ENCODE results near the gene ERICH6.
A peak's percentile ranks its signal among the peaks of the same experiment; 100 is the strongest.
"Not testable (repeated sequence)": the region's sequence is repeated elsewhere in the genome, so short reads cannot be mapped to it uniquely, and the experiment has no call there.

ERICH6 gene

GRCh38 chr3:150681057-150681456 is 22.7 kb downstream of the ERICH6 start:
- DNase-seq, result no peak

DNA sequence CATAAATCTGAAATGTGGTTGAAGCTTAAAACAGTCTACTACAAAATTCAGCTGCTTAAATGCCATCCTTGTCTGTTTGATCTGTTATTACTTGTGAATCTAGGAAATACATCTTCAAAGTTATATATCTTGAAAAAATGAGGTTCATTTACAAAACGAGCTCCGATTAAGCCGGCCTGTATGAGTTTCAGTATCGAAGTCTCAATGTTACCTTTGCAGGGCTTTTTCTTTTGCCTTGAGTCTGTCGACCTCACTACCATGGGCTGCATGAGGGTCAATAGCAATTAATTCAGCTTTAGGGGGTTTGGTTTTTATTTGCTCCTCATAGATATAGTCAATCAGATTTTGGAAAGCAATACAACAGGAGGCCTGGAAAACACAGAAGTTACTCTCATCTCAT is 23.2 kb downstream of the ERICH6 start:
- DNase-seq, result no peak

DNA sequence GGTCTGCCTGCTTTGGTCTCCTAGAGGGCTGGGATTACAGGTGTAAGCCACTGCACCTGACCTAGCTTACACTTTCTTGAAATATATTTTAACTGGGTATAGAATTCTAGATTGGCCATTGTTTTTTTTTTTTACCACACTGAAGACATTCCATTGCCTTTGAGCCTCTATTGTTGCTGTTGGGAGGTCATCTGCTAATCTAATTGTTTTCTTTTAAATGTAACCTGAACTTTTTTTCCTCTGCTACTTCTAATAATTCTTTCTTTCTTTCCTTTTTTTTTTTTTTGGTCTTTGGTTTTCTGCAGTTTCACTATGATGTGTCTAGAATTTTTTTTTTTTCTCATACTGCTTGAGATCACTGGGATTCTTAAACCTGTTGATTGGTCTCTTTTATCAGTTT is 28.1 kb downstream of the ERICH6 start:
- no peak for DNase-seq

- no peak for DNase-seq
Measured at GRCh38 chr3:150673966-150674365, 29.8 kb downstream of the ERICH6 start.

- DNase-seq, result no peak
Measured at GRCh38 chr3:150666167-150666566, 37.6 kb downstream of the ERICH6 start.

DNA sequence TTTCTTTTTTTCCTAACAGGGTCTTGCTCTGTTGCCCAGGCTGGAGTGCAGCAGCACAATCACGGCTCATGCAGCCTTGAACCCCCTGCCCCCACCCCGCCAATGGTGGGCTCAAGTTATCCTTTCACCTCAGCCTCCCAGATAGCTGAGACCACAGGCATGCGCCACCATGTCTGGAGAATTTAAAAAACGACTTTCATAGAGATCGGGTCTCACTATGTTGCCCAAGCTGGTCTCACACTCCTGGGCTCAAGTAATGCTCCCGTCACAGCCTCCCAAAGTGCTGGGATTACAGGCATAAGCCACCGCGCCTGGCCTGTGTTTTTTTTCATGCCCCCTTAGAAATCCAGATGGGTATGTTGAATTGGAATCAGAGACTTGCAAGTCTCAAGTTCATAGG is 40.3 kb downstream of the ERICH6 start:
- DNase-seq, result no peak

DNA sequence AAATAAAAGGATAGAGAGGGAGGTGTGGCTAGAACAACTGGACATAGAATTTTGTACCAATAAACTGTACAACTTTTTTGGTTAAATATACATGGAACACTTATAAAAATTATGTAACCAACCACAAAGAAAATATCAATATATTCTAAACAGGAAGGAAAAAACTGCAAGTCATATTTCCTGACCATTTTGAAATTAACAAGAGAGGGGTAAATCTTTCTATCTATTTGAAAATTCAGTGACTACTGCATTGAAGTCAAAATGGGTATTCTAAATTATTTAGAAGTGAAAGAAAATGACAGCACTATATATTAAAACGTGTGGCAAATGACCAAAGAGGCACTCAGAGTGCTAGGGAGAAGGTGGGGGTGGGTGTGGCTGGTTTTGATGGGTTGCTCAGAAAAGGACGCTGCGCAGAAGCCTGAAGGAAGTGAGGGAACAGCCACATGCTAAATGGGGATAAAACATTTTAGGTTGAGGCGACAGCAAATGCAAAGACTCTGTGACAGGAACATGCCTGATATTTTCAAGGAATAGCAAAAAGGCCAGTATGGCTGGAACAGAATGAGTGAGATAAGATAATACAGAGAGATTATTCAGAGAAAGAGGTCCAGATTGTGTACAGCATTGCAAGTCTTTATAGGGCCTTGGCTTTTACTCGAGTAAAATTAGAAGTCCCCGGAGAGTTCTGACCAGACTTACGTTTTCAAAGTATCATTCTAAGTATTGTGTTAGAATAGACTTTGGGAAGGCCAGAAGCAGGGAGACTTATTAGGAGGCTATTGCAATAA is 41.1 kb downstream of the ERICH6 start:
- DNase-seq, result no peak

DNA sequence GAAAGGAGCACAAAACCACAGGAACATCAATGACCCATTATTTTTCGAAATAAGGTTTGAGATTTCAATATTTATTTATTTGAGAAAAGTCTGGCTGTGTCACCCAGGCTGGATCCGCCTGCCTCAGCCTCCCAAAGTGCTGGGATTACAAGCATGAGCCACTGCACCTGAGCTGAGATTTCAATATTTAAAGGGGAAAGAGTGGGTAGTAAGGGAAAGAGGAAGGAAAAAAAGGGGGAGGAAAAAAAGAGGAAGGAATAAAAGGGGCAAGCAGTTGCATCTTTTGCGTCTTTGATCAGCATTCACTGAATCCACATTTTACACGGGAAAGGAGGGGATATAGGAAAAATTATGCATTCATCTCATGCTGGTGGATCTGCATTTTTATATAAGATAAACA is 47.4 kb downstream of the ERICH6 start:
- DNase-seq, result no peak

- no peak for DNase-seq
Measured at GRCh38 chr3:150653110-150653561, 50.6 kb downstream of the ERICH6 start.

GRCh38 chr3:150640256-150640655 is 63.5 kb downstream of the ERICH6 start:
- DNase-seq, result no peak

DNA sequence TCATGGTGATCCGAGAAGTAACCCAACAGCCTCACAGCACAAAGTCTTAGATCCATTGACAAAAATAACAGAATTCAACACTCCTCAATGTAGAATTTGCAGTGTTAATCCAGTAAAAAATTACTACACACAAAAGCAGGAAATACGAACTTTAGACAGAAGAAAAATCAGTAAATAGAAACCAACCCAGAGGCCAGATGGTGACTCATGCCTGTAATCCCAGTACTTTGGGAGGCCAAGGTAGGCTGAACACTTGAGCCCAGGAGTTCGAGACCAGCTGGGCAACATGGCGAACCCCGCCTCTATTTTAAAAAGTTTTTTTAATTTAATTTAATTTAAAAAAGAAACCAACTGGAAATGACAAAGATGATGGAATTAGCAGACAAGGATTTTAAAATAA is 64.5 kb downstream of the ERICH6 start:
- no peak for DNase-seq

DNA sequence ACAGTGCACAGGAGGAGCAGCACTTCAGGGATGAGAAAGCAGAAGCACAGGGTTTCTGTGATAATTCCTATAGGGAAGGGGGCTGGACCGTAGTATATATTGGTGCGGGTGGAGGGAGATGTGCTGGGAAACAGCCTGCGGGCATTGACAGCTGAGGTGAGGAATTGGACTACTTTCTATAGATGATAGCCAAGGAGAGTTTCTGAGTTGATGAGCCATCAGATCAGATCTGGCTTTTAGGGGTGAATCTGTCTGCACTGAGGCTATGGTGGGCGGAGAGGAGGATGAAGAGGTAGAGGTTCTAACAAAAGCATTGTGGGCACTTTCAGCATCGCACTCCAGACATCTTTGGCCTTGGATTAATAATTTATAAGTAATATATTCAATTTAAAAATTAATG is 67.5 kb downstream of the ERICH6 start:
- DNase-seq, result no peak

- DNase-seq, result no peak
Measured at GRCh38 chr3:150635526-150635925, 68.2 kb downstream of the ERICH6 start.

- DNase-seq, result no peak
Measured at GRCh38 chr3:150635076-150635475, 68.6 kb downstream of the ERICH6 start.

DNA sequence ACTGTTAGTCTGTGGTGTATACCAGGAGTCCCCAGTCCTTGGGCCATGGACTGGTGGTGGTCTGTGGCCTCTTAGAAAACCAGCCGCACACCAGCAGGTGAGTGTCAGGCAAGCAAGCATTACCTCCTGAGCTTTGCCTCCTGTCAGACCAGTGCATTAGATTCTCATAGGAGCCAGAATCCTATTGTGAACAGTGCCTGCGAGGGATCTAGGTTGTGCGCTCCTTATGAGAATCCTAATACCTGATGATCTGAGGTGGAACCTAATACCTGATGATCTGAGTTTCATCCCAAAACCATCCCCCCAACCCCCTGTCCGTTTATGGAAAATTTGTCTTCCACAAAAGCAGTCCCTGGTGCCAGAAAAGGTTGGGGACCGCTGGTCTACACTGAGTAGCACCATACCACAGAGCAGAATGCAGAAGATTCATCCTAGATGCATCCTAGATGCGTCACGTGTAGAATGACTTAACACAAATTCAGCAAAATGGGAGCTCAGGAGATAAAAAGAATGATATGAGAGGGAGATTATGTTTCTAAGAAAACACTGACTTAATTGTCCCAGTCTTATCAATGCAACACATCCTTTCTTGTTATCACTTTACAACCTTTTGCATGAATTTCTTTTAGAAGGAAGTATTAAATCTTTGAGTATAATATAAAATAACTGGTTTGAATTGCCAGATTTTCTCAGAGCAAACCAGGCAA is 72.1 kb downstream of the ERICH6 start:
- no peak for DNase-seq

GRCh38 chr3:150627557-150627956 is 76.2 kb downstream of the ERICH6 start:
- peak; percentile 49 for DNase-seq

GRCh38 chr3:150626148-150626930 is 77.4 kb downstream of the ERICH6 start:
- no peak for DNase-seq

- peak; percentile 39 for DNase-seq
Measured at GRCh38 chr3:150623945-150624344, 79.8 kb downstream of the ERICH6 start.

DNA sequence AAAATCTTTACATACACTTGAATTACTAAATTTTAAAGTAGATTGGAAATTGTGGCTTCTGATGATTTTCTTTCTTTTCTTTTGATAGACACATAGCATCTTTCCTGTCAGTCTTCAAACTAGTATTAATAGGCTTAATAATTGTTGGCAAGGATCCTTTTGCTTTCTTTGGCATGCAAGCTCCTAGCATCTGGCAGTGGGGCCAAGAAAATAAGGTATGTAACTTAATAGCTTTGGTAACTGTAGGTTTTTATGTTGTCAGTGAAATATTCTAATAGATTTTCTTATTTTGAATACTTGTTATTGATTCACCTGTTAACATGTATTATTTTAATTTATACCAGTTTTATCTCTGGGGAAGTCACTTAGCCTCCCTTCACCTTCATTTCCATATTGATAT is 80.8 kb downstream of the ERICH6 start:
- DNase-seq, result not testable (repeated sequence)

DNA sequence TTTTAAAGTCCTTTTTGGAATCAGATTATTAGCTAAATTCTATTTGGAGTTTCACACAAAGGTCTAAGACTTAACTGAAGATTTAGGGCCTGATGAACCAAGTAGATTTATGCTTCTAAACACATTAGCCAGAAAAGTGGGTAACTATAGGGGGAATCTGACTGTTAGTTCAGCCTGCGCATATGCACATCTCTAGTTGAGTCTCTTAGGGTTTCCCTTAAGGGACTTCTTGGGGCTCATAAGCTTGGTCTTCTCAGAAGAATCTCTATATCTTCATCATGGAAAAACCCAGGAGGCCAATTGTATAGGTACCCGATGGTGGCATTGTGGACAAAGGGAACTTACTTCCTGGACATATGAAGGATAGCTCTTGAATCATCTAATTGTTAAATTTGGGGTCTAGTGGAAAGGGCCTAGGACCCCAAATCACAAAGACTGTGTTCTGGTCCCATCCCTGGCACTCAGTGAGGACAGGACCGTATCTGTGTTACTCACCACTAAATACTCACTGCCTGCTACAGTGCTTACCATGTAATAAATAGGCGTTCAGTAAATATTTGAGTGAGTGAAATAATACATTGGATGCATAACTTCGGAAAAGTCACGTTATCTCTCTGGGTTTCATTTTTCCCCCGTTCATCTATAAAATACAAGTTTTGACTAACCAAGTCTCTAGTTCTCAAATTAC is 83.6 kb downstream of the ERICH6 start:
- no peak for DNase-seq

DNA sequence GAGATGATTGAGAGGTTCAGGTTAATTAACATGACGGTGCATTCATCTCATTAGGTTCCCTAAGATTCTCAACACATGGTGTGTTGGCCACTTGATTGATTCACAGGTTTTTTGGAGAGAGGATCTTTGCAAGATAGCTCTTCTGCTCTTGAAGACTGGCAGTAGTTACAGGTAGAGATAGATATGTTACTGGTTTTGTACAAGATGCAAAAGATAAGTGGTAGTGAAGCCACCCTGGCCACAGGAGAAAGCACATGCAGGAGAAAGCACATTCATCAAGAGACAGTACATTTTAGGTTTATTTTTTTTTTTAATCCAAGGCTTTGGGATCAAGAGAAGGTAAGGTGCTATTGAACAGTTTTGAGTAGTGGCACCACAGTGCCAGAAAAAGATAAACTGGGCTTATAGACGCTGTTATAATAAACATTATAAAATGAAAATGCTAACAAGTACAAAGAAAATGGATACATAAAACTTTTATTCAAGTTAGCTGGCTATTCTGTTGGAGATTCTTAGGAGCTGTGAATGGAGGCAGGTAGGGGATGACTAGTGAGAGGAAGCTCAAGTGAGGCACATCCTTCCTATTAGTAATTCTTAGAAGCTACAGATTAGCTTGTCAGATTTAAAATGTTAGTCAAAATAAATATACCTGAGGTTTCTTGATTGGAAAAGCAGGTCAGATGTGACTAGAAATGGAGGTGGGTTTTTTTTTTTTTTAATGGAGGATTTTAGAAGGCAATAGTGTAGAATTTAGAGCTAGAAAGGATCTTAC is 89.8 kb downstream of the ERICH6 start:
- DNase-seq, result no peak

DNA sequence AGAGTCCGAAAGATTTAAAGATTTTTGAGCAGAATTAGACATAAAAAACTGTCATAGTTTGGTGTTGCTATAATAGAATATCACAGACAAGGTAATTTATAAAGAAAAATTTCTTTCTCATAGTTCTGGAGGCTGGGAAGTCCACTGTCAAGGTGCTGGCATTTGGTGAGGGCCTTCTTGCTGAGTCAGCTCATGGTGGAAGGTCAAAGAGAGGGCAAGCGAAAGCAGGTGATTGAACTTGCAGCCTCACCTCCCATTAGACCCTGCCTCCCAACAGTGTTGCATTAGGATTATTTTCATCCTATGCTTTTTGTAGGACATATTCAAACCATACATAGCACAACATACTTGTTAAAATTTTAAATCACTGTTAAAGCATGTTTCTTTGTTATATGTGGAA is 90.7 kb downstream of the ERICH6 start:
- DNase-seq, result no peak

Data from fibroblast of upper back skin (primary cell).